Activated CD8-positive, alpha-beta memory T cell treated with anti-CD3 and anti-CD28 coated beads, Interleukin-2, amount 50 U/mL, for 1 hour (primary cell): ENCODE data around the gene GALNT1.

Experiments
- DNase-seq: peaks from one replicate; pipeline ENCODE4 v3.0.0-alpha.2; 2020; ENCODE audit errors: extremely low read depth

GALNT1 gene

DNA sequence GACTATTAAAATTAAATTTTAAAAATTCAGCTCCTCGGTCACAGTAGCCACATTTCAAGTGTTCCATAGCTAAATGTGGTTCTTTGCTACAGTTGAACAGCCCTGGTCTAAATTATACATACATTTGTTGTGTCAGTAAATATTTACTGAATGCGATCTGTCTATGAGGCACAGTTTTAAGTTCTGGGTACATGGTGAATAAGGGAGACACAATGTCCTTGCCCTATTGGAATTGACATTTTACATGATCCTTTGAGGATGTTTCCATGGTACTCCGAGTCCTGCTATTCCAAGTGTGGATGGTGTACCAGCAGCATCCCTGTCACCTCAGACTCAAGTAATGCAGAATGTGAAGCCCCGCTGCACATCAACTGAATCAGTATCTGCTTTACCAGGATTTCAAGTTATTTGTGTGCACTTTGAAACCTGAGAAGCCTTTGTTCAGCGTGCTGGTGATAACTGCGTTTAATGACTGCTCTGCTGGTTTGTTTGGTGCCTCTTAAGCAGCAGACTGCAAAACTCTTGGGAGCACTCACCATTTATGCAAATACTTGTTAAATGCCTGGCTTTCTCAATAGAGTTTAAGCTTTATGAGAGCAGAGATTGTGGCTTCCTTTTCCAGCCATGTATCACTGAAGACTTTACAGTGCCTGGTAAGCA lies 1.5 kb downstream of the GALNT1 start:
- no peak for DNase-seq

DNA sequence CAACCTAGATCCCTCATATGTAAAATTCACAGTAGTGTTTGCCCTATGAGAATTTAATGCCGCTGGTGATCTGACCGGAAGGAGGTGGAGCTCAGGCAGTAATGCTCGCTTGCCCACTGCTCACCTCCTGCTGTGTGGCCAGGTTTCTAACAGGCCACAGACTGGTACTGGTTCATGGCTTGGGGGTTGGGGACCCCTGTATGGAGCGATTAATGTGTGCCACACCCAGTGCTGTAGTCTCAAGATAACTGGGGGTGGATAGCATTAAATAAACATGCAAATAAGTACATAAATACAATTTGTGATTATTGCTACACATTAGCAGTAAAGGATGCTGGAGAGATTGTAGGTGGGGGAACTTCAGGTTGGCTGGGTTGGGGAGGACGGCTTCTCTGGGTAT lies 3.2 kb downstream of the GALNT1 start:
- no peak for DNase-seq

DNA sequence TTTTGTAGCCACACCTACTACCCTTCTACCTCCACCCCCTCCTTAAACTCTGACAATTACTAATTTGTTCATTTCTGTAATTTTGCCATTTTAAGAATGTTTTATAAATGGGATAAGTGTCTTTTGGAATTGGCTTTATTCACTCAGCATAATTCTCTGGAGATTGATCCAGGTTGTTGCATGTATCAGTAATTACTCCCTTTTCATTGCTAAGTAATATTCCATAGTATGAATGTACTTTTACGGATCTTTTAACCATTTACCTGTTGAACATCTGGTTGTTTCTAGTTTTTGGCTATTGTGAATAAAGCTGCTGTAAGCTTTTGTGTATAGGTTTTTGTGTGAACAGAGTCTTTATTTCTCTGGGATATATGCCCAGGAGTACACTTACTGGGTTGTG lies 4.1 kb downstream of the GALNT1 start:
- no peak for DNase-seq

DNA sequence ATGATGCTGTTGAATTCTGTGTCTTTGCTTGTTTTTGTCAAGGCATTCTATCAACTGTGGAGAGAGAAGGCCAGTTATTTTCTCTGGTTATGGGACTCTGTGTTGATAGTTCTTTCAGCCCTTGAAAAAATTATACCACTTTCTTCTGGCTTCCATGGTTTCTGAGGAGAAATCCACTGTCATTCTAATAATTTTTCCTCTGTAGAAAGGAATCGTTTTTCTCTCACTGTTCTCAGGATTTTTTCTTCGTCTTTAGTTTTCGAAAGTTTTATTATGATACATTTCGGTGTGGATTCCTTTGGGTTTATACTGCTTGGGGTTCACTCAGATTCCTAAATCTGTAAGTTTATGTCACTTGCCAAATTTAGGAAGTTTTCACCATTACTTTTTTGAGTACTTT lies 6.6 kb downstream of the GALNT1 start:
- no peak for DNase-seq

DNA sequence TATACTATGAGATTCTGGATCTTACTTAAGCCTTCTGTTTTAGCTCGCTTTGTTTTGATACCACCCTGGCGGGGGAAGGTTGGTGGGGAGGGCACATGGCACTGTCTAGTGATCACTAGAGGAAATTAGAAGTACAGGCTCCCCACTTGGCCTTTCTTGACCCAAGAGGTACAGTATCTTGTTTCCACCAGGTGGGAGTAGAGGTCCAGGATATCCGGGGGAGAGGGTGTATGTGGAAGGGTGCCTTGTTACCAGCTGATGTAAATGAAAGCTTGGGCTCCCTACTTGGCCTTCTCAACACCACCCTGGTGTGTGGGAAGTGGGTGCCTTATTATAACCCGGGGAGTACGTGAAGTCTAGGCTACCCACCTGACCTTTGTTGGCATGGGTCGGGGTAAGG lies 7.5 kb downstream of the GALNT1 start:
- no peak for DNase-seq

DNA sequence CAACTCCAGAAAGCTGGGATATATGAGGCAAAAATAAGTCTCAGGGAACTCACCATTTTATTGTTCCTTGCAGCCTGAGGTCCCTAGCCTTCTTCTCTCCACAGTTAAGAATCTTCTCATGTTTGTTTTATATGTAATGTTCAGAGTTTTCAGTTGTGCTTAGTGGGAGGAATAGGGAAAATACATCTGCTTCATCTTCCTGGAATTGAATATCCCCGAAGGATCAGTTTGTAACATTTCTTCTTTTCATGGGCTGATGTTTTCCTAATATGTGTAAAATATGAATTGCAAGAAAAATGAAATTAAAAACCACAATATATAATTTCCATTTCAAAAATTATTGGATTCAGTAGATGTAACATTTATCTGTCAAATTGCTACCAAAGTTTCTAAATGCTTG lies 8.0 kb downstream of the GALNT1 start:
- DNase-seq = no peak

DNA sequence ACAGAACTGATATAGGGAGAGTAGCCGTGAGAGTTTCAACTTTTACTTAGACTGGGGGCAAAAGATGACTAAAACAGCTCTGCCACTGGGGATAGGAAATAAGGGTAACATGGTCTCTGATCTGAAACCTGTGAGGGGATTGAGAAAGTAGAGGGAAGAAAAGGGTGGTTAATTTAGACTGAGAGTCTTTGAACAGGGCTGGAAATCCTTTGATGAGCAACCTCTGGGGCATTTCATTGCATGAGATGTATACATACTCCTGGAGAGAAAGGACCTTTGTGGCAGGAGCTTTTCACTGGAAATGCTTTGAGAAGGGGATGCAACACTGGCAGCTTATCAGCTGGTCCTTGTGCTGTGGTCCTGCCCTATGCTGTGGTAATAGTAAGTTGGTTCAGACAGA lies 9.4 kb downstream of the GALNT1 start:
- no peak for DNase-seq

DNA sequence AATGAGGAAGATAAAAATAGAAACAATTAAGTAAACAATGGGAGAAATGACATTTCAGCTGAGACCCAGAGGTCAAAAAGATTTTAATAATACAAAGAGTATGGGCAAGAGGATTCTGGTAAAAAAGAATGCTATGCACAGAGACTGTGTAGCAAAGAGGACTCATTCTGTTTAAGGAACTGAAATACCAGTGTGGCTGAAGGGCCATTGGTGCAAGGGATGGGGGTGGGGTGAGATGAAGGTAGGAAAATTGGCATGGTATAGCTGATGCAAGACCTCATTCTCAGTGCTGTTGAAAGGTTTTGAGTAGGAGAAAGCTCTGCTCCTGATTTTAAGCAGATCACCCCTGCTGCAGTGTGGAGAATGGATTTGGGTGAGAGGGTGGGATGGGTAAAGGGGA lies 10.8 kb downstream of the GALNT1 start:
- DNase-seq = no peak

DNA sequence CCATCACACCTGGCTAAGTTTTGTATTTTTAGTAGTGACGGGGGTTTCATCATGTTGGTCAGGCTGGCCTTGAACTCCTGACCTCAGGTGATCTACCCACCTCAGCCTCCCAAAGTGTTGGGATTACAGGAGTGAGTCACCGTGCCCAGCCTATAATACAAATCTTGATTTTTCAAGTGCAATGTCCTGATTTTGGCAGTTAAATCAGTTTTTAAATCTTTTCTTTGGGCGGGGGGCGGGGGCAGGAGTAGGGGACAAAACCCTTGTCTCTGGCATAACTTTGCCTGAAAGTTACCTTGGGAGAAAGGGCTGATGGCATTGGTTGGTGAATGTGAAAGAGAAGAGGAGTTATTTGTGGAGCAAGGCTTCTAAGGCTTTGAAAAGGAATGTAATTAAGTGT lies 12.3 kb downstream of the GALNT1 start:
- DNase-seq = no peak

DNA sequence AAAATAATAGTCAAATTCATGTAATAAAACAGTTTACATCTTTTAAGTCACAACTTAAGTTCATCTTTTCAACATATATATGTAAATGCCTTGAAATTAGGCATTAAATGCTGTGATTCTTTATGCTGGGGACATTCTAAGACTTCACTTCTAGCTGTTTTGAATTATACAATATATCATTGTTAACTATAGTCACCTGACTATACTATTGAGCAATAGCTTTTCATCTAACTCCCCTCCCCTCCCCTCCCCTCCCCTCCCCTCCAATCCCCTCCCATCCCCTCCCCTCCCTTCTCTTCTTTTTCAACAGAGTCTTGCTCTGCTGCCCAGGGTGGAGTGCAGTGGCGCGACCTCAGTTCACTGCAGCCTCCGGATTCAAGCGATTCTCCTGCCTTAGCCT lies 16.2 kb downstream of the GALNT1 start:
- DNase-seq = no peak

DNA sequence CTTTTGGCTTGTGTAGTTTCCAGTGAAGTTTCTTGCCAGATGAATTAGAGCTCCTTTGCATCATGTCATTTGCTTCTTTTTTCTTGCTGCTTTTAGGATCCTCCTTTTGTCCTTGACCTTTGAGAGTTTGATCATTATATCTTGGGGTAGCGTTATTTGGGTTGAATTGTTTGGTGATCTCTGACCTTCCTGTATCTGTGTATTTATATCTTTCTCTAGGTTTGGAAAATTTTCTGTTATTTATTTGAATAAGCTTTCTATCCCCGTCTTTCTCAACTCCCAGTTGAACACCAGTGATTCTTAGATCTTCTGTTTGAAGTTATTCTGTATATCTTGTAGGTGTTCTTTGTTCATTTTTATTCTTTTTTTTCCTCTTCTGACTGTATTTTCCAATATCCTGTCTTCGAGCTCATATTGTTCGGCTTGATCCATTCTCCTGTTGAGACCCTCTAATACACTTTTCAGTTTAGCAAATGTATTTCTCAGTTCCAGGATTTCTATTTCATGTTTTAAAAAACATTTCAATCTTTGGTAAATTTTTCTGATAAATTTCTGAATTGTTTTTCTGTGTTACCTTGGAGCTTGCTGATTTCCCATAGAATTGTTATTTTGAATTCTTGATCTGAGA lies 20.8 kb downstream of the GALNT1 start:
- no peak for DNase-seq

DNA sequence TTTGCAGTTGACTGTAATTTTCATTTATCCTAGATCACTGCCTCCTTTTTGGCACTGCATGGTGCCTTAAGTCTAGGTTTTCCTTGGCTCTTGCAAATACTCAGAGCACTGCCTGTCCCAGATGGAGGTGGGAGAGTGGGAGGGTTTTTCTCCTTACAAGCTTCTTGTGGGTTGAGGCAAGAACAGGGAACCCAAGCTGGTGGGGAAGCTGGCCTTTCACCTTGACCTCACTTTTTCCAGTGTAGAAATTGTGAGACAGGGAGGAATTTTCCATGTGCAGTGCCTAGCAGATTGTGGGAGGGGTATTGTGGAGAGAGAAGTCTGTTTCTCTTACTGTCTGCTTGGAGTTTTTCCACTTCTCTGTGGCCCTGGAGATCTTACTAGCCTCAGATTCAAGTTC lies 21.5 kb downstream of the GALNT1 start:
- no peak for DNase-seq

DNA sequence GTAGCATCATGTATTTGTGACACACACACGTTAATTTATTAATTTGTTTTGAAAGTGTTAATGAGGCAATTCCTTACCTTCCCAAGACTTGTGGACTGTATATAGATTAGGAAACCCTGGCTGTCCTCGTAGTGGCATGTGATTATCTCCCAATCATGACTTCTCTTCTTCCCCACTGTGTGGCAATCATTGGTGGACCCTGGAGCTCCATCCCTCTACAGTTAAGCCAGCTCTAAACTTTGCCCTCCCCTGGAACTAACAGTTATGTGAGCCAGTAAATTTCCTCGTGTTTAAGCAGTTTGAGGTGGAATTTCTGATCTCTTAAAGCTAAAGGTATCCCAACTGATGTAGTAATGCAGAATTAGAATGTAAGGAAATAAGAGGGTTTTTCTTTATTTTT lies 22.0 kb downstream of the GALNT1 start:
- no peak for DNase-seq

DNA sequence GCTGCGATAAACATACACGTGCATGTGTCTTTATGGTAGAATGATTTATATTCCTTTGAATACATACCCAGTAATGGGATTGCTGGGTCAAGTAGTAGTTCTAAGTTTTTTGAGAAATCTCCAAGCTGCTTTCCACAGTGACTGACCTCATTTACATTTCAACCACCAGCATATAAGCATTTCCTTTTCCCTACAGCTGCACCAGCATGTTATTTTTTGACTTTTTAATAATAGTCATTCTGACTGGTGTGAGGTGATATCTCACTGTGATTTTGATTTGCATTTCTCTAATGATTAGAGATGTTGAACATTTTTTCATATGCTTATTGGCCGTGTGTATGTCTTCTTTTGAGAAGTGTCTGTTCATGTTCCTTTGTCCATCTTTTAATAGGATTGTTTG lies 22.8 kb downstream of the GALNT1 start:
- DNase-seq = no peak

DNA sequence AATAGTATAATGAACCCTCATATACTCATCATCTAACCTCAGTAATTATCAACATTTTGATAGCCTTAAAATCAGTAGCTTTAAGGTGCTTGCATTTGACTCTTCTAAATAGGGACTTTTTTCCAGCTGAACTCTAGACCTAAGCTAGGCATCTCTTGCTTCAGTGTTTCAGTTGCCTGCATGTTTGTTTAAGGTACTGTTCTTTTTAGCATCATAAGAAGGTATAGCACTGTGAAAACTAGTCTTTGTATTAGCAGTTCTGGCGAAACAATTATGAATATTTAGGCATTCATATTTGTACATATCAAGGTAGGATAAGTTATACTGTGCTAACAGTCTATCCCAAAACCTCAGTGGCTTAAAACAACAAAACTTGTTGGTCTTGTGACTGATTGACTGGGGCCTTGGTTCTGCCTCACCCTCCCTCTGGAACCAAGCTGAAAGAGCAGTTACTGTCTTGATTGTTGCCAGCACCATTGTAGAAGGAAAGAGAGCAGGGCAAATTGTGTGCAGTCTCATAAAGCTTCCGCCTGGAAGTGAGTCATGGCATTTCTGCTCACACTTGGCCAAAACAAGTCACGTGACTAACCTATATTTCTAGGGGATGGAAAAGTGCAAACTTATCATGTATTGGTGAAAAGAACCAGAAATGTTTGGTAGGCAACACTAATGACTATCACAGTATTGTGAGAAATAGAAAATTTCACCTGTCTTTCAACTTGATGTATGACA lies 24.3 kb downstream of the GALNT1 start:
- DNase-seq = no peak

DNA sequence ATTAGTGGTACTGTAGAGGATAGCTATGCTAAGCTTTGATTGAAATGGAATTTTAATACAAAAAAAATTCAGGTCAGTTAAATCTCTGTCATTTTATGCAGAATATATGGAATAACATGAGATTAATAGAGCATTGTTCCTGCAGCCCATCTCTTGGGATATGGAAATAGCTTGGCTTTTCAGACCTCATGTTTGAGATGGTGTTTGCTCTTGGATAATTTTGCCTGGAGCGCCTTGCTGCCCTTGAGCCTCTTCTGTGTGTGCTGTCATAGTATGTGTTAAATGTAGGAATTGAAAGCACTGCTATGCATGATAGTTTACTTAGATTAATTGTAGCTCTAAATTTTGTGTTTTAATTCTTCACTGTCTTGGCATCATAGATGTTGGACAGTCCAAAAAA lies 27.7 kb downstream of the GALNT1 start:
- DNase-seq = no peak

DNA sequence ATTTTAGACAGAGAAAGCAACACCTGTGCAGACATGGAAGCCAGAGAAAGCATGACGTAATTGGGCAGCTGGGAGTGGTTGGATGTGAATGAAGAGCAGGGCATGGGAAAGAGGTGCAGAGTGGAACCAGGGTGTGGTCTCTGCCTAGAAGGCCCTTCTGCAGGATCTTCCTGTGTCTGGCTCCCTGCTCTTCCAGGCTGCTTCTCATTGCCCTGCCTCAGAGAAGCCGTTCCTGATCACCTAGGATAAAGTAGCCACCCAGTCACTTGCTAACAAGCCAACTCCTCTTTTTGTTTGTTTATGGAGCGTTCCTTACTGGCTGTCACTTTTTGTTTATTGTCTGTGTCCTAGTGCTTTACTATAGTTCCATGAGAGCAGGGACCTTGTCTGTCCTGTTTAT lies 28.5 kb downstream of the GALNT1 start:
- no peak for DNase-seq

DNA sequence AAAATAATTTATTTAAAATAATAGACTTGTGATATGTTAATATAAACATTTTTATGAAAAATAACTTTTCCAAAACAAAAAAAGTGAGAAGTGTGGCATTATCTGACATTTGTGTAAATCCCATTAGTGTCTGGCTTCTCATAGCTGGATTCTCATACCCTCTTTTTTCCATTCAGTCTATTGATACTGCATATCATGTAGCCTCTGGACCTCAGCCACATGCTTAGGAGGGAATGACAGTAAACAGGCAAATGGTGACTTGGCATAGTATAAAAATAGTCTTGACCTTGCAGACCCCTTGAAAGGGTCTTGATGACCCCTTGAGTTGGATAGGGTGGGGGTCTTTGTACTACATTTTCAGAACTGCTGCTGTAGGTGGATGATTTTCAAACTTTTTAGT lies 29.2 kb downstream of the GALNT1 start:
- DNase-seq = no peak

DNA sequence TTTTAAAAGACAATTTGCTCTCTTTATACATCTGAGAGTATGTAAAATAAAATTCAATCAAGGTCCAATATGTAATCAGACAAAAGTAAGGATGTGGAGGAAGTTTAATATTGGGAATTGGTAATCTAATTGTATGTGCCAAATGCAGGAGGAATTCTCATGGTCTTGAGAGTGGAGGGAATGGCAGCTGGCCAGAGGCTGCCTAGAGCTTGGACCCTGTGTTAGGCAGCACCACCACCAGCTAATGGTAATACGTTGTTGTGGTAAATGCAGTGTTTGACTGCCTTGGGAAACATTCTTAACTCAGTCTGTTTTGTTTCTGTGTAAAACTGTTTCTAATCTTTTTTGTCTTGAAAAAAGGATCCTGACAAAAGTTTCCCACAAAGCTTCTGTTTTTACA lies 30.0 kb downstream of the GALNT1 start:
- no peak for DNase-seq

DNA sequence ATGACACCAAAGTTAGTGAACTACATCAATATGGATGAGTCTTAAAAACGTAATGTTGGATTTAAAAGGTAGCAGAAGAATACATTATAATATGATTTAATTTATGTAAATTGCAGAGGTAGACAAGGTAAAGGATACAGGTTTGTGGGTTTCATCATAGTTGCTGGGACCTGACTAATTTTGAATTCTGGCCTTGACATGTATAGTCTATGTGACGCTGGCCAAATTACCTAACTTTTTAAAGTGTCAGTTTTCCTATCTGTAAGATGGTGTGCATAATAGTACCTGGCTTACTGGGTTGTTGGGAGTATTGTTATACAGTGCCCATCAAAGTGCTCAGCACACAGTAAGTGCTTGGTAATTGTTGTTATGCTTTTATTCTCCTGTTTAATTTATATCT lies 34.5 kb downstream of the GALNT1 start:
- DNase-seq = no peak

DNA sequence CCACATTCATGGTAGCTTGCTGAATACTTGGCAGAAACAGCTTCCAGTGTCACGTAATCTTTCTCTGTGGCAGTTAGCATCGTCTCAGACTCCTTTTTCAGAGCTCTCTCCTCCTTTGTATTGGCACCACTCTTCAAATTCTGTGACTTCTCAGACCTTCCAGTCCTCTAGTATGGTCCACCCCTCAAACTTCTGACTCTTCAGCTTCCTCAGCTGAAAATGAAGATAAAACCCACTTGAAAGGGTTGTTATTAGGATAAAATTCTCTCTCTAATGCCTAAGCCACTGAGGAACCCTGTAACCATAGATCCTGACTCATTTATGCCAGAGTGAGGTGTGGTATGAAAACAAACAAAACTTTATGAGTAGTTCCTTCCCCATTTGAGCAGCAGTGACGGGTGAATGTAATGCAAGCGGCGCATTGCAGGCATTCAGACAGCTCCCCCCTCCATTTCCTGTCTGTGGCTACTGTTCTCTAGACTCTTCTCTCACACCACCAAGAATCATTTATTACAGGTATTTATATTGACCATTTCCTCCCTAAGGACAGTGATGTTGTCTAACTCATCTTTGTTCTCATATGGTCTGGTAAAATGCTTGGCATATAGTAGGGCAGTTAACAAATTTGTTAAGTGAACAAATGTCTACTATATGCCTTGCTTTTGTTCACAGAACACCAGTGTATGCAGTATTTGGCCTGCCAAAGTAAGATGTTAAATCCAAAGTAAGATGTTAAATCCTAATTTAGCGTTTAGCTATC lies 35.3 kb downstream of the GALNT1 start:
- DNase-seq = peak; percentile 54

DNA sequence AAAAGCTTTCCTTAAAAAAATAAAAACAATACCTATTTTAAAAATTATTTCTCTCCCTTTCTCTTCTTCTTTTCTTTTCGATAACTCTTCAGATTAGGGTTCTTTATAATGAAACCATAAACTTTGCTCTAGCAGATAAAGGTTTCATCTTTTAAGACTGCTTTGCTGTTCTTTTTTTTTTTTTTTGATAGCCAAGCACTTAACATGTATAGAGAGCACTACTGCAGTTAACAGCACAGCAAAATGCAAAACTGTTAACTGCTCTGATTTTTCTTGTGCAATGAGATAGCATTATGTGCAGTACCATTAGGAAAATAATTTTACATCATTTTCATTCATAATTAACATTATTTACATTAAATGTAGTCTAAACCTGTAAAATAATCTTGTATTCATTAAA lies 36.3 kb downstream of the GALNT1 start:
- DNase-seq = no peak

DNA sequence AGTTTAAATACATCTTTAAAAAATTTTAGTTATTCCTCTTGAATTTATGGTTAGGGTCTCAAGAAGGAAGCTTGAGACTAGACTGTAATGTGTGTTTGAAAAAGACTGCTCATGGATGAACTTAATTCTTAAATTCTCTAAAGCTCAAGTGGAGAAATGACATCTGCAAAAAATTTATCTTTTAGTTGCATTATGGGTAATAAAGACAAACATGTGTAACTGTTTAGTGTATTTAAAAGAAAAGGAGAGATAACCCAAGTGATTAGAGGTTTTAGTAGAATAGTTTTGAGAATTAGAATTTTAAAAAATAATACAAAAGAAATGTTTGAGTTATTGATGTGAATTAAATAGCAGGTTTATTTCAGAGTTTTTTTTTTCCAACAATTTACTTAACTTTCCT lies 36.7 kb downstream of the GALNT1 start:
- DNase-seq = no peak
